ENCODE measurements around the gene RPL11.
"Not testable (repeated sequence)": the region's sequence is repeated elsewhere in the genome, so short reads cannot be mapped to it uniquely, and the experiment has no call there.

RPL11 gene

GRCh38 chr1:23684415-23684814 lies 7.2 kb upstream of the RPL11 start:
- in situ Hi-C loops (cut with HindIII; ENCODE audit: low sequenced_read_pairs) = no loop called here

GRCh38 chr1:23685197-23685596 lies 6.4 kb upstream of the RPL11 start:
- in situ Hi-C loops (cut with HindIII; ENCODE audit: low sequenced_read_pairs) = not testable (repeated sequence)

- in situ Hi-C loops (cut with HindIII; ENCODE audit: low sequenced_read_pairs) = not testable (repeated sequence)
These were observed 3.9 kb upstream of the RPL11 start for GRCh38 chr1:23687680-23688079.

GRCh38 chr1:23688281-23688680 lies 3.3 kb upstream of the RPL11 start:
- in situ Hi-C loops (cut with HindIII; ENCODE audit: low sequenced_read_pairs) = not testable (repeated sequence)

GRCh38 chr1:23692308-23692871 lies 784 bp downstream of the RPL11 start:
- in situ Hi-C loops (cut with HindIII; ENCODE audit: low sequenced_read_pairs) = no loop called here

- in situ Hi-C loops (cut with HindIII; ENCODE audit: low sequenced_read_pairs) = no loop called here
These were observed 2.0 kb downstream of the RPL11 start for GRCh38 chr1:23693599-23693998.

GRCh38 chr1:23694371-23694770 lies 2.8 kb downstream of the RPL11 start:
- in situ Hi-C loops (cut with HindIII; ENCODE audit: low sequenced_read_pairs) = no loop called here

- in situ Hi-C loops (cut with HindIII; ENCODE audit: low sequenced_read_pairs) = no loop called here
These were observed 4.1 kb downstream of the RPL11 start for GRCh38 chr1:23695667-23696066.

GRCh38 chr1:23696335-23696989 lies 4.9 kb downstream of the RPL11 start:
- in situ Hi-C loops (cut with HindIII; ENCODE audit: low sequenced_read_pairs) = no loop called here

- in situ Hi-C loops (cut with HindIII; ENCODE audit: low sequenced_read_pairs) = no loop called here
These were observed 6.9 kb downstream of the RPL11 start for GRCh38 chr1:23698466-23698865.

- in situ Hi-C loops (cut with HindIII; ENCODE audit: low sequenced_read_pairs) = no loop called here
These were observed 7.9 kb downstream of the RPL11 start for GRCh38 chr1:23699280-23700179.

- in situ Hi-C loops (cut with HindIII; ENCODE audit: low sequenced_read_pairs) = no loop called here
These were observed 9.7 kb downstream of the RPL11 start for GRCh38 chr1:23701310-23701709.

- in situ Hi-C loops (cut with HindIII; ENCODE audit: low sequenced_read_pairs) = no loop called here
These were observed 10.4 kb downstream of the RPL11 start for GRCh38 chr1:23701996-23702395.

GRCh38 chr1:23704834-23705495 lies 13.4 kb downstream of the RPL11 start:
- in situ Hi-C loops (cut with HindIII; ENCODE audit: low sequenced_read_pairs) = no loop called here

- in situ Hi-C loops (cut with HindIII; ENCODE audit: low sequenced_read_pairs) = no loop called here
These were observed 17.6 kb downstream of the RPL11 start for GRCh38 chr1:23709229-23709628.

- in situ Hi-C loops (cut with HindIII; ENCODE audit: low sequenced_read_pairs) = no loop called here
These were observed 26.9 kb downstream of the RPL11 start for GRCh38 chr1:23718482-23718881.

- in situ Hi-C loops (cut with HindIII; ENCODE audit: low sequenced_read_pairs) = no loop called here
These were observed 27.7 kb downstream of the RPL11 start for GRCh38 chr1:23719162-23719820.

- in situ Hi-C loops (cut with HindIII; ENCODE audit: low sequenced_read_pairs) = no loop called here
These were observed 28.8 kb downstream of the RPL11 start for GRCh38 chr1:23720256-23720995.

- in situ Hi-C loops (cut with HindIII; ENCODE audit: low sequenced_read_pairs) = no loop called here
These were observed 31.0 kb downstream of the RPL11 start for GRCh38 chr1:23722652-23723051.

- in situ Hi-C loops (cut with HindIII; ENCODE audit: low sequenced_read_pairs) = no loop called here
These were observed 35.1 kb downstream of the RPL11 start for GRCh38 chr1:23726686-23727085.

Measured in DLD1 (cell line).